Measurements from ENCODE around the gene TNPO2. TPM values are rescaled to one million over a fixed set of nuclear protein-coding genes. Genes with fewer than 3 reads are reported as not detected.

The TNPO2 gene
- total RNA-seq, 2 donors from 2014 or later = 106 to 113 TPM

GRCh38 chr19:12750851-12751250 is 27.1 kb upstream of the TNPO2 start:
- Mint-ChIP-seq H3K27ac (no peak overlapping the region), H3K27me3 (ENCODE audit: insufficient read depth) (peaks cover 55% of the 10 kb centered on the region), H3K4me1 (peaks cover 7% of the 10 kb centered on the region), H3K9me3 (peaks cover 15% of the 10 kb centered on the region), H3K4me3 (no peak overlapping the region), H3K36me3 (ENCODE audit: low read depth) (peaks cover 26% of the 10 kb centered on the region)
- H3K27ac ChIP-seq (ENCODE audit: low read depth, low read length) = no peak overlapping the region
- H3K4me1 ChIP-seq (ENCODE audit: control insufficient read depth, insufficient read depth, low read length) = no peaks in the 10 kb centered on the region
- 83 to 92% methylated on average over 2 to 9 of the region's 9 CpGs for WGBS, 2 experiments (ENCODE audit: insufficient coverage in 1 of 2, insufficient read length in 1 of 2)
- peaks cover 43% of the 10 kb centered on the region for H3K27me3 ChIP-seq (ENCODE audit: control insufficient read depth, insufficient read depth, low read length, poor library complexity, severe bottlenecking)
- DNase-seq = no peak
- H3K9me3 ChIP-seq (ENCODE audit: control insufficient read depth, low read length) = peaks cover 16% of the 10 kb centered on the region
- H3K9ac ChIP-seq (ENCODE audit: extremely low read depth, low read length, poor library complexity, severe bottlenecking) = no peak overlapping the region
- peaks cover 25% of the 10 kb centered on the region for H3K36me3 ChIP-seq (ENCODE audit: control insufficient read depth, insufficient read depth, low read length)
- H3K4me3 ChIP-seq (ENCODE audit: low read length) = no peak overlapping the region
- no peak for TF ChIP-seq CTCF (conservative IDR thresholded peaks at IDR 0.05)

- 62 to 78% methylated on average over 7 to 24 of the region's 24 CpGs for WGBS, 2 experiments (ENCODE audit: insufficient coverage in 1 of 2, insufficient read length in 1 of 2)
- Histone ChIP-seq H3K9me3 (ENCODE audit: control insufficient read depth, low read length) (peaks cover 16% of the 10 kb centered on the region), H3K36me3 (ENCODE audit: control insufficient read depth, insufficient read depth, low read length) (peaks cover 32% of the 10 kb centered on the region), H3K27ac (ENCODE audit: low read depth, low read length) (no peak overlapping the region), H3K4me1 (ENCODE audit: control insufficient read depth, insufficient read depth, low read length) (no peaks in the 10 kb centered on the region), H3K27me3 (ENCODE audit: control insufficient read depth, insufficient read depth, low read length, poor library complexity, severe bottlenecking) (peaks cover 43% of the 10 kb centered on the region), H3K4me3 (ENCODE audit: low read length) (no peak overlapping the region), H3K9ac (ENCODE audit: extremely low read depth, low read length, poor library complexity, severe bottlenecking) (no peak overlapping the region)
- Mint-ChIP-seq H3K36me3 (ENCODE audit: low read depth) (peaks cover 34% of the 10 kb centered on the region), H3K27ac (no peak overlapping the region), H3K9me3 (peaks cover 15% of the 10 kb centered on the region), H3K4me1 (peaks cover 7% of the 10 kb centered on the region), H3K27me3 (ENCODE audit: insufficient read depth) (peaks cover 52% of the 10 kb centered on the region), H3K4me3 (no peak overlapping the region)
- no peak for TF ChIP-seq CTCF (conservative IDR thresholded peaks at IDR 0.05)
- DNase-seq = no peak
These were observed 26.3 kb upstream of the TNPO2 start for GRCh38 chr19:12749938-12750521.

GRCh38 chr19:12748489-12748888 is 24.8 kb upstream of the TNPO2 start:
- Histone ChIP-seq H3K4me3 (ENCODE audit: low read length) (peak overlapping the region; percentile 53), H3K36me3 (ENCODE audit: control insufficient read depth, insufficient read depth, low read length) (peaks cover 38% of the 10 kb centered on the region), H3K27ac (ENCODE audit: low read depth, low read length) (no peak overlapping the region), H3K27me3 (ENCODE audit: control insufficient read depth, insufficient read depth, low read length, poor library complexity, severe bottlenecking) (peaks cover 39% of the 10 kb centered on the region), H3K4me1 (ENCODE audit: control insufficient read depth, insufficient read depth, low read length) (no peaks in the 10 kb centered on the region), H3K9me3 (ENCODE audit: control insufficient read depth, low read length) (peaks cover 16% of the 10 kb centered on the region), H3K9ac (ENCODE audit: extremely low read depth, low read length, poor library complexity, severe bottlenecking) (no peak overlapping the region)
- Mint-ChIP-seq H3K4me1 (peaks cover 7% of the 10 kb centered on the region), H3K27ac (peak overlapping the region; percentile 92), H3K9me3 (peaks cover 15% of the 10 kb centered on the region), H3K27me3 (ENCODE audit: insufficient read depth) (peaks cover 40% of the 10 kb centered on the region), H3K36me3 (ENCODE audit: low read depth) (peaks cover 41% of the 10 kb centered on the region), H3K4me3 (no peak overlapping the region)
- no peak for TF ChIP-seq CTCF (conservative IDR thresholded peaks at IDR 0.05)
- peak; percentile 77 for DNase-seq
- 58 to 60% methylated on average over 1 to 6 of the region's 6 CpGs for WGBS, 2 experiments (ENCODE audit: insufficient coverage in 1 of 2, insufficient read length in 1 of 2)

Data from endodermal cell (in vitro differentiated cells).